Measurements from ENCODE around the gene KRTAP5-6.
A peak's percentile ranks its signal among the peaks of the same experiment; 100 is the strongest.

KRTAP5-6 gene

DNA sequence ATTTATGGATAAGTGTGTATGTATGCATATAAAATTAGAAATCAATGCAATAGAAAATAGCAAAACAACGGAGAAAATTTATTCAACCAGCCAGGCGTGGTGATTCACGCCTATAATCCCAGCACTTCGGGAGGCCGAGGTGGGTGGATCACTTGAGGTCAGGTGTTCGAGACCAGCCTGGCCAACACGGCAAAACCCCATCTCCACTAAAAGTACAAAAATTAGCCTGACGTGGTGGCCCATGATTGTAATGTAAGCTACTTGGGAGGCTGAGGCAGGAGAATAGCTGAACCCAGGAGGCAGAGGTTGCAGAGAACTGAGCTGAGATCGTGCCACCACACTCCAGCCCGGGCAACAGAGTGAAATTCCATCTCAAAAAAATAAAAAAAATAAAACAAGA lies 5.5 kb downstream of the KRTAP5-6 start:
- no peak for DNase-seq (ENCODE audit: low read depth)

DNA sequence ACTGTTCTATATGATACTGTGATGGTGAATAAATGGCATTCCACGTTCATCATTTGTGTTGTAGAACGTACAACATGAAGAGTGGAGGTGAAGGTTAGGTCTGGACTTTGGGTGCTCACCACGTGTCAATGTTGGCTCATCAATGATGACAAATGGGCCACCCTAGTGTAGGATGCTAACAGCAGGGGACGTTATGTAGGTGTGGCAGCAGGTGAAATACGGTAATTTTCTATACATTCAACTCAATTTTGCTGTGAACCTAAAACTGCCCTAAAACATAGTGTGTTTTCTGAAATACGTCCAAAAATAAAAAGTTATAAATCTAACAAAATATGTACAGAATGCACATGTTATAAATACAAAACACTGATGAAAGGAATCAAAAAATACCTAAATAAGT lies 6.2 kb downstream of the KRTAP5-6 start:
- DNase-seq (ENCODE audit: low read depth), result no peak

DNA sequence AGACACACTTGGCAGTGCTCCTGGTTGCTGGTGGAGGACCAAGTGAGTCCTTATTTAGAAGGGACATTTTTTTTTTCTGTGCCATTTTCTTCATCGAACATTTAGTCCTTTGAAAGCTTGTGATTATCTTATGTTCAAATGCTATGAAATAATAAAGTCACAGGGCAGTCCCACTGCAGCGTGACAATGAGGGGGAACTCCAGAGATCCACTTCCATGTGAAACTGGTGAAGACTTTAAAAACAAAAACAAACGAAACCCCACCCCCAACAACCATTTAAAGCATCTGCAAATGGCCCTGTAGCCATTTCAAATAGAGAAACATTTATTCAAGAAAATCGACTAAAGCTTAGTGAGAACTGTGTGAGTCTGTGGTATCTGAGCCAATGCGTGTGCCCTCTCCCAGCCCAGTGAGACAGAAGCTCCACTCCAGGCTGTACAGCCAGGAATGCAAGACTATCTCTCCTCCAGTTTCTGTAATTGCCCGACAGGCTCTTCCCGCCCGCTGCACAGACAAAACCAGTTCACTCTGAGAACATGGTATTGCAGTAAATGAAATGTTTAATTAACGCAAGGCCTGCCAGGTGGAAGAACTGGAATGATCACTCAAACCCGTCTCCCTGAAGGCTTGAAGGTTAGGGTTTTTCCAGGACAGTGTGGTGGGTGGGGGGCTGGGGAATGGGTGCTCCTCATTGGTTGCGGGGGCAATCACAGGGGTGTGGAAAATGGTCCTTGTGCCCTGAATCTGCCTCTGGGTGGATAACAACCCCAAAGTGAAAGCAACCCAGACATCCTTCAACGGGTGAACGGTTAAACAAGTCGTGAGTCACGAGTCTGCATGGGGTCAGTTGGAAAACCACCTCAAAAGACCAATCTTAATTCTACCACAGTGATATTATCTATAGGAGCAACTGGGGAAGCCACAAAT lies 8.4 kb downstream of the KRTAP5-6 start:
- no peak for DNase-seq (ENCODE audit: low read depth)

DNA sequence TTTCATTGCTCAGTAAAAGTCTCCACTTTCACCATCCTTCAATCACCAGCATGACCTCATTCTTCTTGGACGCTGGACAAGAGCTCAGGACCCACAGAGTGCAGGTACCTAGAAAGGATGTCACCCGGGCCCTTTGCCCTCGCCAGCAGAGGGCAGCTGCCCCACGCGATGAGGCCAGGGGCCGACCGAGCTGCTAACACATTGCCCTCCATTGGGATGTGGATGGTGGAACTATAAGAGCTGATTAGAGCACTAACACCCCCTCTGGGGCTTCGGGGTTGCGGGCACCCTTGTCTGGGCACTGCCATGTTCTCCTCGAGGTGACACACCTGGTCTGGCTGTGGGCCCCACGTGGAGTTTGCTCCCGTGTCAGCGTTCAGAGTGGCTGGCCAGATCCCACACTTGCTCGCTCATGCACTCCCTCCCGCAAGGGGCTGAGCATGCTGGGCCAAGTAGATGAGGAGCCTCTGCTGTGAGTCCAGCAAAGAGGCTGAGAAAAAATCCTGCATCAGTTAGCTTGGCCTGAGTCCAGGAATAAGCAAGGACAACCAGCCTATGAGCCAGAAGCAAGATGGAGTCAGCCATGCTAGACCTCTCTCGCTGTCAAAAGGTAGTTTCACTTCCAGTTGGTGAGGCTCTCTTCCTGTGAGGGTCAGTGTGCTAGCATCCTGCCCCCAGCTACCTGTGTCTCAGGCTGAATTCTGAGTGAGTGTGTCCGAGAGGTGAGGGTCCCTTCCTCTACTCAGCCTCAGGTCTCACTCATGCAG lies 9.8 kb downstream of the KRTAP5-6 start:
- DNase-seq (ENCODE audit: low read depth), result no peak

DNA sequence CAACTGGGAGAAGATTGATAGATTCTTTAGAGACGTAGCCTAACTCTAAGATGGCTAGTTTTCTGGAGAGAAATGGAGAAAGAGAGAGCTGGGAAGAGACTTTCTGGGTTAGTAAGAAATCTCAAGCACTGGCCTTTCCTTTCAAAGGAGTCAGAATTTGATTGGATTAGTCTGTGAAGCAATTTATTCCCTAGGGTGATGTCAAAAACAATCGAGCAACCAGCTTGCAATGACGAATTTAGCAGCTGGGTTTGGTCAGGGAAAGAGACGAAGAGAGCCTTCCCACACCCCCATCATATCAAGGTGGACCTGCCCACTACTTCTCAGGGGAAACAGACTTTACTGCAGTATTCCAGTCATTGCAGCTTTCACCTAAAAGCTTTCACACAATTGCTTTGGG lies 10.8 kb downstream of the KRTAP5-6 start:
- no peak for DNase-seq (ENCODE audit: low read depth)

DNA sequence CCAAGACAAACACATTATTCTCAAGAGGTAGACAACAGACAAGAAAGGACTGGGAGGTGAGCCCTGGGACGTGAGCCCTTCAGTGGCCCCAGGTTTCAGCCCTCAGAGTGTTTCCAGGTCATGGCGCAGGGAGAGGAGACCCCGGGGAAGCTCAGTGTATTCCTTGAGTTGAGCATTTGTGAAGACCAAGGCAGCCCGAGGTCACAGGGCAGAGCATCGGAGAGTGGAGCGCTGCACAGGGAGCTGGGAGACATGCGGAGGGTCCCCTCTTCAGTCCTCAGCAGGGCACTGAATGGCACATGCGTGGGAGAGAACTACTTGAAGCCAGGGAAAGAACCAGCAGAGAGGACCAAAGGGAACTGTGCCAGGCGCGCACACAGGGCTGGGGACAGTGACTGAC lies 11.7 kb downstream of the KRTAP5-6 start:
- no peak for DNase-seq (ENCODE audit: low read depth)

DNA sequence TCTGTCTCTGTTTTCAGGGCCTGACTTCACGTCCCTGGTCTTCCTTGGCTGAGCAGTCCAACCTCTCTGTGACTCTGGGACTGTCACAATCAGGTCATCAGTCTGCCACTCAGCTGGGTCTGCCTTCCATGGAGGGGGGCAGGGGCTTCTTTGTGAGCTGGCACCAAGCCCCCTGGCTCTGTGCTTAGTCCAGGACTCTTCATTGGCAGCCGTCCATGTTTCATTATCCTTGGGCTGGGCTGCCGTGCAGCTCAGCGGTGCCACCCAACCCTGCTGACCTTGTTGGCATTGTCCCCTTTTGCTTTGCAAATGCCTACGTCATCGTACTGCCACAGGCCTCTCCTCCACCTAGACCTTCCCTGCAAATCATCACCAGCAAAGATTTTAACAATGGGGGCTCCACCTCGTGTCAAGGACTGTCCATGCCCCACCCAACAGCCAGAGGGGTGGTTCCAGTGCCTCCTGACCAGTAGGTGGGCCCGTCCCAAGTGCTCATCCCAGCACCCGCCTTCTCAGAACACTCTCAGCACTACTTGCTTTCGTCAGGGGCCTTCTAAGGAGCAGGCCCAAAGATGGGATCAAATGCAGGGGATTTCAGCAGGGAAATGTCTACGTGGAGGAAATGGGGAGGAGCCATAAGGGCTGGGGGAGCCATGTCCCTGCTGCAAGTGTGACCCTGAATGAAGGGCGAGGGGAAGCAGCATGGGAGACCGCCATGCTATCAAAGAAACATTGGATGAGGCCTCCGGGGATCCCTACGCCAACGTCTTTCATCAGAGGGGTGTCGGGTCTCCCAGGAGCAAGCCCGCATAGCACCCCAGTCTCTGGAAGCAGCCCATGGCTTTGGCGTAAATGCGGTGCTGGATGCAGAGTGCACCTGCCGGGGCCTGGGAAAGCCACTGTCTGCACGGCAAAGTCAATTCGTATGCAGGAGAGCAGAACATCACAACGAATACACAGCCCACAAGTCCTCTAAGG lies 18.2 kb downstream of the KRTAP5-6 start:
- no peak for DNase-seq (ENCODE audit: low read depth)

DNA sequence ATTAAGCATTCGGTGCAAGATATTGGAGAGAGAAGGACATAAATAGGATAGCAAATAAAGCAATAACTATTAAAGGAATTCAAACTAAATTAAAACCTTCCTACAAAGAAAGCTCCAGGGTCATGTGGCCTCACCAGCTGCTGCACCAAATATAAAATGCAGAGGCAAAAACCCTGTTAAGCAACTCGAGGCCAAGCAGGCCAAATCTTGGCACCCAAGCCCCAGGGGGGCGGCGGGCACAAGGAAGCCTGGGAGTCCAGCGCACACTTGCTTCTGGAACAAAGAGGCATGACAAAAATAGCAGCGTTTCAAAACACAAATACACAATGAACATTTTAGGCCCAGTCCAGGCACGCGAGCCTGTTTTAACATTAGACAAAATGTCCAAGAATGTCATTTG lies 20.8 kb downstream of the KRTAP5-6 start:
- DNase-seq (ENCODE audit: low read depth), result no peak

DNA sequence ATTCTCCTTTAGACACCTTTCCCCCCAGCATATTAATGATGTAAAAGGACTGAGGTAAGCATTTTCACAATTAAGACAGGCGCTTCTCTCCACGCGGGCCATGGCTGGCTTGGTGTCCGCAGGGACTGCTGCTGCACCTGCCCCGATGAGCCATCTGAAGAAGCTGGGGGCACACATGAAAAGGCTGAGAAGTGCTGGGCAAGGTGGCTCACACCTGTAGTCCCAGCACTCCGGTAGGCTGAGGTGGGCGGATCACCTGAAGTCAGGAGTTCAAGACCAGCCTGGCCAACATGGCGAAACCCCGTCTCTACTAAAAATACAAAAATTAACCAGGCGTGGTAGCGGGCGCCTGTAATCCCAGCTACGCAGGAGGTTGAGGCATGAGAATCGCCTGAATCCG lies 21.3 kb downstream of the KRTAP5-6 start:
- DNase-seq (ENCODE audit: low read depth), result no peak

DNA sequence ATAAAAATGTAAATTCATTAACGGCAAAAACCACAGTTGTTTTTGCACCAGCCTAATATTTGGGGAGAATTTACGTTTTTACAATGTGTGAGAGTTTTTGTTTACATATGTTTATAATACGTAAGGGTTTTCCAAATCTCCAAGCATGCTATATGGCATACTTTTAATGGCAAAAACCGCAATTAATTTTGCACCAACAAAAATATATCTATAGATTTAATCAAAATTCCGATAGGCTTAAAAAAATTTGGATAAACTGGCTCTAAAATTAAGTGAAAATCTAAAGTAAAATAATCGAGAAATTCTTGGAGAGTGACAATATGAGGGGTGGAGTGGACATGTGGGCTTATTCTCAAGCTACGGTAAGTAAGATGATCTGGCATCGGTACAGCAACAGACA lies 22.8 kb downstream of the KRTAP5-6 start:
- DNase-seq (ENCODE audit: low read depth), result no peak

DNA sequence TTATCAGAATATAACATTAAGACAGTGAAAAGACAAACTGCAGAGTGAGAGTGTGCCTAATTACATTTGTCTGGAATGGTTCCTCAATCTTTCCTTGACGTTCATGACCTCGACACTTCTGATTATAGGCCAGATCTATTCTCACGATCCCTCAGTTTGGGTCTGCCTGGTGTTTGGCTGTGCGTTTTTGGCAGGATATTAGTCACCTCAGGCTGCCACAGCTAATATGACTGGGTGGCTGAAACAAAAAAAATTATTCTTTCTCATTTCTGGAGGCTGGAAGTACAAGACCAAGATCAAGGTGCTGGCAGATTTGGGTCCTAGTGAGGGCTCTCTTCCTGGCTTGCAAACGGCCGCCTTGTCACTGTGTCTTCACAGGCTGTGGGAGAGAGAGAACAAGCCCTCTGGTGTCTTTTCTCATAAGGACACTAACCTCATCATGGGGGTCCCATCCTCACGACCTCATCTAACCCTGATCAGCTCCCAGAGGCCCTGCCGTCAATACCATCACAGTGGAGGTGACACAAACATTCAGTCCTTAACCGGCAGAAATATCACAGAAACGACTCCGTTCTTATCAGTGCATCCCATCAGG lies 30.2 kb downstream of the KRTAP5-6 start:
- DNase-seq (ENCODE audit: low read depth), result no peak

DNA sequence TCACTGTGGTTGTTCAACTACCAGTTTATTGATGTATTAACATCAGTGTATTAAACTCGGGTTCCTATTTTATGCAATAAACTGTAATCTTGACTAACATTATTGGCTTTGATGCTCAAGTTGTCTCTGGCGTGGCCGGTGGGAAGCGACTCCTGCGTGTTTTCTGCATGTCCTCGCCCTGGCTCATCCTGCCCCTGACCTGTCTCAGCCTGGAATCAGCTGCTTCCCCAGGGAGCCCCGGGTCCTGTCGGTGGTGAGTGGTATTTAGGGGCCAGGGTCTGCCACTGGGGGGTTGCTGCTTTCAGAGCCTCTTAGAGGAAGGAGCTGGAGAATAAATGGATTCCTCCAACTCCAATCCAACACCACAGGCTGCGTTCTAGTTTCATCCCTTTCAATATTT lies 30.9 kb downstream of the KRTAP5-6 start:
- no peak for DNase-seq (ENCODE audit: low read depth)

DNA sequence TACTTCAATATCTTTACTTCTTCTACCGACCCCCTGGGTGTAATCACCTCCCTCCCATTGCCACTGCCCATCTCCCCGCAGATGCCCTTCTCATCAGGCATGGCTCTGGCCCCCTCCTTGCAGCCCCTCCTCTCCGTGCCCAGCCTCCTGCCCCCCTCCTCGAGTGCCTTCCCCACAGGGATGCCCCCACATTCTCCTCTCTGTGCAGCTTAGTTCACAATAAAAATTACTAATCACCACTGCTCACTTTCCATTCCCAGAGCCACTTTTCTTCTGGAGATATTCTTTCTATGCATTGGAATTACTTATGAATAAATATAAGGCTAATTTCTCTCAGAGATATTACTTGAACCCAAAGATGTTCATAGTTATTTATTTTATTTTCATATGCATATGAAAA lies 31.3 kb downstream of the KRTAP5-6 start:
- DNase-seq (ENCODE audit: low read depth), result no peak

DNA sequence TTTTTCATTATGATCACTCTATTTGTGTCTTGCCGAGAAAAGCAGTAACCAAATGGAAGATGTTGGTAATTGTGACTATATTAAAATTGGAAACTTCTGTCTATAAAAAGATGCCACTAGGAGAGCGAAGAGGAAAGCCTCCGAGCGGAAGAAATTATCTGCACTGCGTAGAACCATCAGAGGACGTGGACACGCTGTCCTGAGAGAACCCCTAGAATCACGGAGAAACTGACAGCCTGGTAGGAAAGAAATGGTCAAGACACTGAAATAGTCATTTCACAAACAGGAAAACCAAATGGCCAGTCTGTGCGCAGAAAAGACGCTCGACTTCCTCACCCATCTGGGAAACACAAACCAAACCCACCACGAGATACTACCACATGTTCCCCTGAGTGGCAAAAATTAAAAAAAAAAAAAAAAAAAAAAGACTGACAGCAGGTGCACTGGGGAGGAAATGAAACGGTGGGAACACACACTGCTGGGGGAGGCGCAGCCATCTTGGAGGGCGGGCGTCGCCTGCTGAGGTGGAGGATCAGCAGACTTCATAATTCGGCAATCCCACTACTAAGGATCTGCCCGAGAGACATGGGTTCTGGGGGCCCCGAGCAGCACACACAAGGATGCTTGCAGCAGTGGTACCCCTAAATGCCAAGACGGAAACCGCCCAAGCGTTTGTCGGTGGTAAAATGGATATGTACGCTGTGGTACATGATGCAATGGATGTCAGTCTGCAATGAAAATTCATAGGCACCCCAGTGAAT lies 32.1 kb downstream of the KRTAP5-6 start:
- DNase-seq (ENCODE audit: low read depth), result no peak

DNA sequence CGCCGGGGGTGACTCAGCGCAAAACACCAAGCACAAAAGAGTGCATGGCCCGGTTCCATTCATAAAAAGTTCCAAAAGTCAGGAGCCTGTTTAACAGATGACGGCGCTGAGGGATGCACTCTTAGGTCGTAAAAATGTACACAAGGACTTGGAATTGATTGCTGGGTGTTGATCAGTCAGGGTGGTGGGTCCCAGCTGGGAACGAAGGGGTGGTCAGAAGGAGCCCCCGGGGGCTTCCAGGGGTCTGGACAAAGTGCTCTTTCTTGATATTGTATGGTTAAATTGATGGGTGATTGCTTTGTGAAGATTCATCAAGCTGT lies 32.7 kb downstream of the KRTAP5-6 start:
- peak; percentile 62 for DNase-seq (ENCODE audit: low read depth)

DNA sequence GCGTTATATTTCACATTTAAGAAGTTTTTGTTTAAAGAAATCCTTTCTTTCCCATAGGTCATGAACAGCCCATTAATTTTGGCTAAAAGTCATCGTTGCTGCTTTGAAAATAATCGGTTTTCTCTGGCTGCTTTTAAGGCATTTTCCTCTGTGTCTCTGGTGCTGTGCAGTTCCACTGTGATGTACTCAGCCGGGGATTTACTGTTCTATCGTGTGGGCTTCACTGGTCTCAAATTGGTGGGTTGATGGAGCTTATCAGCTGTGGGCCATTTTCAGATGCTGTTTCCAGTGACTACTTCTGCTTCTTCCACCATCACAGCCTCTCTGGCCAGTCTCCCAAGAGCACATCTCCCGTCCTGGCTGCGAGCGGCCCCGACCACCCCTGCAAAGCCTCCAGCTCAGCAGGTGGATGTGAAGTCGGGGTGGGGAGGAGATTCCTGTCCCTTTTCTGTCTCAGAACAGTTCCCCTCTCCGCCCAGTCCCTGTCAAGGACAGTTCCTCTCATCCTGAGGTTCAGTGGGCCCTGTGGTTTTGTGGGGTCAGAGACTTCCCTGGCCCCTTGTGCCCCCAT lies 33.1 kb downstream of the KRTAP5-6 start:
- no peak for DNase-seq (ENCODE audit: low read depth)

DNA sequence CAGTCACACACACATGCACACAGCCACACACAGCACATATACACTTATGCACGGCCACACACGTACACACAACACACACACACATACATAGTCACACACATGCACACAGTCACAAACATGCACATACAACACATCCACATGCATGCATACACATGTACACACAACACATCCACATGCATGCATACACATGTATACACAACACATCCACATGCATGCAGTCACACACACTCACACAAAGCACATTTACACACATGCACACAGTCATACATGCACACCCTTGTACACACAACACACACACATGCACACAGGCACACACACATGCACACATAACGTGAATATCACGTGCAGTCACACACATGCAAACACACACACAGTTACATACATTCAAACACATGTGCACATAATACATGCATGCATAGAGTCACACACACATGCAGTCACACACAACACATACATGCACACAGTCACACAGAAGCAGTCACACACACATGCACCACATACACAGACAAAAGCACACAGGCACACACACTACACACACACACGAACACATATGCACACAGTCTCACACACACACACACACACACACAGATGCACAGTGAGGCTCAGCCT lies 34.6 kb downstream of the KRTAP5-6 start:
- no peak for DNase-seq (ENCODE audit: low read depth)

DNA sequence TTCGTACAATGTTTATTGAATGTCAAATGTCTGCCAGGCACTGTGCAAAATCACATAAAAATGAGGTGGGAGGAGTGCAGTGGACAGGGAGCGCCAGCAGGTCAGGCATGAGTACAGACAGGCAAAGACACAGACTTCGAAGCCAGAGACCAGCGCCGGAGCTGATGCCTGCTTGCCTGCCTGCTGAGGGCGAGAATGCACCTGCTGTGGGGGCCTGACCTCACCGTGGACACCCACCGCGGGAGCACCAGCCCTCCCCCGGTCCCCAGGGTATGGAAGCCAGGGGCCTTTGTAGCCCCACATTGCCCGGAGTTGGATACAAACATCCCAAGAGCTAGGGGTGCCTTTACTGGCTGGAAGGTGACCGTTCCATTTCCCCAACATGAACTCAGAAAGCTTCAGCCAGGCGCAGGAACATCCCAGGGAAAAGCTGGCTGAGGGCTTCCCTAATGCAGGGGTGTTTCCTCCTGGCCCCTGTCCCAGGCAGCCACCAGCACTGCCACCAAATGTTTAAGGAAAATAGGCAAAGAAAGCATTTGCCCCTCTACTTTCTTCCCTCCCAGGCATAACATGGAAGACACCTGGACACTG lies 35.5 kb downstream of the KRTAP5-6 start:
- DNase-seq (ENCODE audit: low read depth), result no peak

DNA sequence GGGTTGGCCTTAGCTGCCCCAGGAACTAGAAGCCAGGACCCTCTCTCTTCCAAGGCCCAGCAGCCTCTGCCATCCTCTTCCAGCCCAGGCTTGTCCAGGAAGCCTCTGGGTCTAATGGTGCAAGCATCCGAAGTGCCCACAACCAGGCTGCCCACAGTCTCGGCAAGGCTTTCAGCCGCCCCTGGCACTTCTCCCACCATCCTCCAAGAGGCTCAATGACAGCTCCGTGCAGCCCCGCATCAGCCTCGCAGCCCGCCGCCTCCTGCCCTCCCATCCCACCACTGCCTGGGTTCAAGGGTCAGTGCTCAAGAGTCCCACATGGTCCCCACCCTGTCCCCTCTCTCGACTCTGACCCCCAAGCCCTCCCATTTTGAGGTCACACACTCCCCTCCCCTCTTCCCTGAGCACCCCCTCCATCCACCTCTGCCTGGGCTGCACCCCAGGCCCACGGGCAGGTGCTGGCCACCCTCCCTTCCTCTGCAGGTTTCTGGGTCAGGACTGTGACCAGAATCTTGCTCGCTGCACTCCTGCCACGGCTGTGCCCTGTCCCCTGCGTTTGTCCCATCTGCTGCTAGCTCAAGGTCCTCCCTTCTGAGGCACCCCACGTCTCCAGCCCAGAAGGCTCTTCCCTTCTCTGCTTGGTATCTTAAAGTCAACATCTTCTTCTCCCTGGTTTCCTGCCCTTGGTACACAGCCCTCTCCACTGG lies 36.2 kb downstream of the KRTAP5-6 start:
- no peak for DNase-seq (ENCODE audit: low read depth)

Measured in GM04504 (cell line).